SU-DHL-6 (cell line): ENCODE data around the gene CLEC16A.
"Not testable (repeated sequence)": the region's sequence is repeated elsewhere in the genome, so short reads cannot be mapped to it uniquely, and the experiment has no call there.

ENCODE experiments used
- H2AFZ ChIP-seq: fragments of 200-600 bp; sonication (generic); 2 replicates; pipeline ENCODE4 v1.6.1; 2014; ENCODE audit warnings: low read depth, mild to moderate bottlenecking, moderate library complexity, mixed read lengths, antibody characterized with exemption, low read length; ENCODE audit not compliant: severe bottlenecking
- H3F3A ChIP-seq: fragments of 200-600 bp; shearing (Covaris generic); 2 replicates; pipeline ENCODE4 v1.6.0; 2016; ENCODE audit warnings: antibody characterized with exemption, mild to moderate bottlenecking; ENCODE audit not compliant: insufficient read depth
- H3K27ac ChIP-seq: fragments of 200-600 bp; sonication (generic); 2 replicates; pipeline ENCODE4 v1.5.1; 2016; ENCODE audit warnings: low read depth, mild to moderate bottlenecking, low read length, moderate library complexity, mixed read lengths
- H3K27me3 ChIP-seq: fragments of 200-600 bp; sonication (generic), shearing (Covaris generic); 2 replicates; pipeline ENCODE4 v1.6.0; 2014; ENCODE audit warnings: mild to moderate bottlenecking, low read length
- H3K36me3 ChIP-seq: fragments of 200-600 bp; sonication (generic); 2 replicates; pipeline ENCODE4 v1.6.1; 2014; ENCODE audit warnings: mild to moderate bottlenecking, low read length, mixed read lengths
- H3K4me2 ChIP-seq: fragments of 300-600, 200-600 bp; shearing (Covaris generic), sonication (generic); 2 replicates; pipeline ENCODE4 v1.6.0; 2014; ENCODE audit warnings: low read length, low read depth, mild to moderate bottlenecking; ENCODE audit not compliant: poor library complexity, severe bottlenecking
- H3K4me3 ChIP-seq: fragments of 200-600 bp; sonication (generic); 2 replicates; pipeline ENCODE4 v1.5.1; 2014; ENCODE audit warnings: antibody characterized with exemption, low read length, mild to moderate bottlenecking, mixed read lengths; ENCODE audit not compliant: insufficient read depth, poor library complexity, severe bottlenecking
- H3K79me2 ChIP-seq: fragments of 200-600 bp; sonication (generic); 2 replicates; pipeline ENCODE4 v1.6.1; 2014; ENCODE audit warnings: mild to moderate bottlenecking, low read length, moderate library complexity; ENCODE audit not compliant: insufficient read depth
- H3K9ac ChIP-seq: fragments of 200-600 bp; sonication (generic); 2 replicates; pipeline ENCODE4 v1.7.0; 2014; ENCODE audit warnings: mild to moderate bottlenecking, low read length
- H3K9me2 ChIP-seq: fragments of 200-600 bp; sonication (generic); replicated peaks from 2 replicates; pipeline ENCODE4 v1.6.1; 2014; ENCODE audit warnings: low read length; ENCODE audit not compliant: insufficient read depth
- H3K9me3 ChIP-seq: fragments of 200-600 bp; sonication (generic); 2 replicates; pipeline ENCODE4 v1.6.1; 2014; ENCODE audit warnings: low read length, mixed read lengths; ENCODE audit not compliant: insufficient read depth
- H4K20me1 ChIP-seq: fragments of 200-600 bp; sonication (generic); 2 replicates; pipeline ENCODE4 v1.6.1; 2014; ENCODE audit warnings: low read depth, mild to moderate bottlenecking, antibody characterized with exemption, low read length, moderate library complexity, mixed read lengths
- CTCF ChIP-seq: fragments of 200-600 bp; sonication (generic); IDR thresholded peaks from one replicate; pipeline ENCODE4 v1.5.1; 2017; ENCODE audit warnings: antibody characterized with exemption, mild to moderate bottlenecking, low read length, moderate library complexity; ENCODE audit not compliant: insufficient read depth, poor library complexity, severe bottlenecking
- EZH2phosphoT487 ChIP-seq: fragments of 200-600 bp; sonication (generic), shearing (Covaris generic); conservative IDR thresholded peaks from 2 replicates; pipeline ENCODE4 v1.6.1; 2018; ENCODE audit warnings: mild to moderate bottlenecking, antibody characterized with exemption, low read length, moderate library complexity, mixed read lengths

Gene CLEC16A

DNA sequence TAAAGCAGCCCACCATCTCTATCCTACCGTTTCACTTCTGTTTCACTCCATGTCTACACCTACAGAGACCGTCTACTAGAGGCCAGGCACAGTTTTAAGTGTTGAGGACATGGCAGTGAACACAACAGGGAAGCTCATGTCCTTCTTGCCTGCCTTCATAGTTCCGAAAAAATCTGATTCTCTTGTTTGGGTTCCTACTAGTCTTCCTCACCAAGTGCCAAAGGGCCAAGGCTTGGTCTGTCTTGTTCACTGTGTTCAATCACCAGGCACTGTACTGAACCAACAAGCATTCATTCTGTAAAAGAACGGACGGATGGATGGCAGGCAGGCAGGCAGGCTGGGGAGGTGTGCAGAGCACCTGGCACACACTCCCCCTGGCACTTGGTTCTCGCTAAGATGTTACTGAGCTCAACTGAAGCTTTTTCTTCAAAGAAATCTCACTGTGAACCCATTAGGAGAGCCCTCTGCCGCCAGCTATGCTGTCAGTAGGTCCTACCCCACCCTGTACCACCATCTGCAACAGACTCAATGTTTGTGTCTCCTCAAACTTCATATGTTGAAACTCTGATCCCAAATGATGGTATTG is 4.6 kb upstream of the CLEC16A start:
- Histone ChIP-seq H3K27ac (no peak overlapping the region), H4K20me1 (peaks cover 8% of the 10 kb centered on the region; the same call in 1 of the 2 replicates), H3K9me2 (no peaks in the 10 kb centered on the region), H3K9me3 (no peaks in the 10 kb centered on the region), H3K4me2 (peak overlapping the region; percentile 90), H3F3A (peaks cover 12% of the 10 kb centered on the region; the same call in 1 of the 2 replicates), H3K36me3 (no peaks in the 10 kb centered on the region), H2AFZ (no peak overlapping the region), H3K9ac (peak overlapping the region; percentile 69; the same call in 1 of the 2 replicates), H3K27me3 (no peaks in the 10 kb centered on the region), H3K79me2 (peaks cover 15% of the 10 kb centered on the region; the same call in 1 of the 2 replicates), H3K4me3 (no peak overlapping the region)
- TF ChIP-seq CTCF (no peak), EZH2phosphoT487 (no peak)

GRCh38 chr16:10940501-10941079 is 3.8 kb upstream of the CLEC16A start:
- H2AFZ ChIP-seq = no peak overlapping the region
- H3K4me2 ChIP-seq = peak overlapping the region; percentile 90
- no peaks in the 10 kb centered on the region for H3K9me3 ChIP-seq
- peaks cover 12% of the 10 kb centered on the region; the same call in 1 of the 2 replicates for H3F3A ChIP-seq
- no peaks in the 10 kb centered on the region for H3K9me2 ChIP-seq
- H3K27me3 ChIP-seq = no peaks in the 10 kb centered on the region
- no peak overlapping the region for H3K27ac ChIP-seq
- TF ChIP-seq CTCF = no peak
- no peak for TF ChIP-seq EZH2phosphoT487
- H3K4me3 ChIP-seq = peak overlapping the region; percentile 67
- peaks cover 8% of the 10 kb centered on the region; the same call in 1 of the 2 replicates for H4K20me1 ChIP-seq
- H3K79me2 ChIP-seq = peaks cover 15% of the 10 kb centered on the region; the same call in 1 of the 2 replicates
- H3K36me3 ChIP-seq = no peaks in the 10 kb centered on the region
- peak overlapping the region; percentile 69 for H3K9ac ChIP-seq

DNA sequence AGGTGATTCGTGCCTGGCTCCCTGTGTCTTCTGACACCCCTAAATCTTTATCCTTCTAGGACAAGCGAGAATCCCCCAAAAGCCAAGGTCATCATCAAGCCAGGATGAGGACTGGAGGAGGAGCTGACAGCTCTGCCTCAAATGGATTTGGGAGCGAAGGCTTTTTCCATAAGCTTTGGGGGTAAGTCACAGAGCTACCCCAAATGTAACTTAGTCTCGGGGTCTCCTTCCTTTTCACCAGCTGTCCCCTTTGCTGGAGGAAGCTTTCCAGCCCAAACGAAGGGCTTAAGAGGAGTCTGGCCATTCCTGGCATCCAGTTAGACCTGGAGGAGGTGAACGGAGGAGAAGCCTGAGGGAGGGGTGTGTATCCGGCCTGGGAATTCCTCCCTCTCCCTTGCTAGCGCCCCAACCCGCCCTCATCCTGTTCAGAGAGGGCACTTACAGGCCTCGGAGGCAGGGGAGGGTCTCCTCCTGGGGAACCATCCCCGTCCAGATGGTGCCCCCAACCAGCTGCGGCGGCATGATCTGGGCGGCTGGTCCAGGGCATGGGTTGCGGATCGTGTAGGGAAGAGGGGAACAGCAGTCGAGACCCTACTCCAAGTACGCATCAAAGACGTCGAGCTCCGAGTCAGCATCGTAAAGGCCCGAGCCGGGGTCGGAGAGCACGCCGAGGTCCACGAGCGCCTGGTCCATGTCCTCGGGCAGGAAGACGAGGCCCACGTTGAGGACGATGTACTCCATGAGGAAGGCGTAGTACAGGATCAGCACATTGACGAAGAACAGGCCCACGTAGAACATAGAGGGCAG is 3.0 kb upstream of the CLEC16A start:
- no peak overlapping the region for H3K27ac ChIP-seq
- H3K9ac ChIP-seq = peak overlapping the region; percentile 69
- peak overlapping the region; percentile 90 for H3K4me2 ChIP-seq
- no peak overlapping the region for H2AFZ ChIP-seq
- H3K4me3 ChIP-seq = peak overlapping the region; percentile 67
- H3K36me3 ChIP-seq = no peaks in the 10 kb centered on the region
- peaks cover 15% of the 10 kb centered on the region; the same call in 1 of the 2 replicates for H3K79me2 ChIP-seq
- peaks cover 12% of the 10 kb centered on the region; the same call in 1 of the 2 replicates for H3F3A ChIP-seq
- no peaks in the 10 kb centered on the region for H3K9me3 ChIP-seq
- H3K27me3 ChIP-seq = no peaks in the 10 kb centered on the region
- TF ChIP-seq CTCF = no peak
- TF ChIP-seq EZH2phosphoT487 = no peak
- H3K9me2 ChIP-seq = no peaks in the 10 kb centered on the region
- H4K20me1 ChIP-seq = peaks cover 8% of the 10 kb centered on the region; the same call in 1 of the 2 replicates

GRCh38 chr16:10941935-10942351 is 2.4 kb upstream of the CLEC16A start:
- not testable (repeated sequence) for H3K27ac ChIP-seq
- Histone ChIP-seq H3K79me2 (peaks cover 15% of the 10 kb centered on the region; the same call in 1 of the 2 replicates), H2AFZ (peak overlapping the region; percentile 46)

More at GRCh38 chr16:10941935-10942351, 2.4 kb upstream of the CLEC16A start:
- Histone ChIP-seq H3K4me2 (peak overlapping the region; percentile 90), H3K9ac (peak overlapping the region; percentile 69), H3K4me3 (peak overlapping the region; percentile 67), H3F3A (peaks cover 12% of the 10 kb centered on the region; the same call in 1 of the 2 replicates)
- not testable (repeated sequence) for H3K9me3 ChIP-seq, H4K20me1 ChIP-seq, H3K27me3 ChIP-seq, H3K36me3 ChIP-seq, H3K9me2 ChIP-seq
